D341Med (cell line): ENCODE data around the gene TIGIT.
A peak's percentile ranks its signal among the peaks of the same experiment; 100 is the strongest.
"Not testable (repeated sequence)": the region's sequence is repeated elsewhere in the genome, so short reads cannot be mapped to it uniquely, and the experiment has no call there.

Source experiments
- DNase-seq: peaks from one replicate; pipeline ENCODE4 v3.0.0; 2012; ENCODE audit warnings: low spot score

The TIGIT gene

DNA sequence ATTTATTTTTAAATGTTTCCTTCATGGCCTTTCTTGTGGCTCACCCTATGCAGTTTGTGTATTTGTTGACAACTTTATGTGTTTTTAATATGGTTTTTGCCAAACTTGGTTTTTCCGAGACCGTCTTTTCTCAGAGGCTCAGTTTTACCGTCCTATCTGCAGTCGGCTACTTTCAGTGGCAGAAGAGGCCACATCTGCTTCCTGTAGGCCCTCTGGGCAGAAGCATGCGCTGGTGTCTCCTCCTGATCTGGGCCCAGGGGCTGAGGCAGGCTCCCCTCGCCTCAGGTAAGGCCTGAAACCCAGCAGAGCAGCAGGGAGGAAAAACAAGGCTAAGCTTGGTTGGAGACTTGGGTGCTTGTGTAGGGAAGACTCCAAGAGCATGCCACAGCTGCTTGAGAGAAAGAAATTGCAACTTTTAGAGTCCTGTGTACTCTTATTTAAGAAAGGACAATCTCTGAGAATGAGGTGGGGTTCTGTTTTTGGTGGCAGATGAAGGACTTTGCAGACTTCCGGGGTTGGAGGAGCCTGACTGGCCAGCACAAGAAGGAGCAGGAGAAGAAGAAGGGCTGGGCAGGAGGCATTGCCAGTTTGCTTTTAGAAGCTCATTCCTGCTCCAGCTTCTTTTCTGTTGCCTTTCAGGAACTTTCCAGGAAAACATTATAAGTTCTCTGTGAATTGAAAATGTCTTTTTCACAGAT, at the start of gene TIGIT:
Gene TIGIT (plus strand): TSS at position 191 of the 698 bp plus-strand sequence. CDS start 34 bp downstream, at position 225.
- no peak for DNase-seq

DNA sequence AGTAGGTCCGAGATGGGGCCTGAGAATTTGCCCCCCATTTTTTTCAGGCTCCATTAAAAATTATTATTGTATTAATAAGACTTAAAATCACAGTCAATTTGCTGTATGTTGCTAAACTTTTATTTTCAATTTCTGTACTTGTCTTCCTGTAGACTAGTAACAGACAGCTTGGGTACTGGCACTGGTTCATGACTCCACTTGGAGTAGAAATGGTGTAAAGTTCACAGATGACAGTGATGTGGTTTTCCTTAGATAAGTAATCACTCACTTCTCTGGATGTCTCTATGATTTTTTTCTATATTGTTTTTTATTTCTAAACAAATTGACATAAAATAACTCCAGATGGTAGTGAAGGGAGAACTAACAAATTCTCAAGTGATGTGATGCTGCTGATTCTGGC, 40.9 kb upstream of the TIGIT start:
- DNase-seq = no peak

DNA sequence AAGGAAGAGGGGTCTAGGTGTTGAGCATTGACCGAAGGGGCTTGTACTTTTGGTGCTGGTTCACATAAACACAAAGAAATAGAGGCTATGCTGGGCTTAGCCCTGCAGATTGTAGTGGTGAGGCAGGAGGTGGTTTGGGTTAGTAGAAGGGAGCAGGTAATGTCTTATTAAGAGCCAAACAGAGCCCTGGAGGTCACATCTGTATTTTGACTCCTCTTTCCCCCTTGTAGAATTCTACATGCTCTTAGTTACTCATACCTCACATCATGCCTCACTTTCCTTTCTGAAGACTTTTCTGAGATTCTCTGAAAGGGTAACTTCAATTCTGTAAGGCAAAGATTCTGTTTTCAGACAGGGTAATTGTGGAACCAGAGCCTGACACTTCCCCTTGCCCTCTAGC, 40.3 kb upstream of the TIGIT start:
- DNase-seq = no peak

DNA sequence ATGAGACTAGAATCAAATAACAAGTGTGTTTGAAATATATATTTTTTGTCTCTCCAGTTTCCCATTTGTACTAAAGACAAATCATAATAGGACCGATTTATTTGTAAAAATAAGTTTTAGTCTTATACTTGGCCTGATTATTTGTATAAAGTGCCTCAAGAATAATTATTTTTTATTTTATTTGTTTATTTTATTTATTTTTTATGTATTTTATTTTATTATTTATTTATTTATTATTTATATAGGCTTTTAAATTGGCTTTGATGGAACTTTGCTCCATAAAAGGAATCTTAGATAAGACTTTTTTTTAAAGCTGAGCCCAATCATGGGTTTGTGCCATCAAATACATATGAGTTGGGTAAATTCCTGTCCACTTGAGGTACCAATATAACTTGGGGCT, 34.3 kb upstream of the TIGIT start:
- DNase-seq = no peak

DNA sequence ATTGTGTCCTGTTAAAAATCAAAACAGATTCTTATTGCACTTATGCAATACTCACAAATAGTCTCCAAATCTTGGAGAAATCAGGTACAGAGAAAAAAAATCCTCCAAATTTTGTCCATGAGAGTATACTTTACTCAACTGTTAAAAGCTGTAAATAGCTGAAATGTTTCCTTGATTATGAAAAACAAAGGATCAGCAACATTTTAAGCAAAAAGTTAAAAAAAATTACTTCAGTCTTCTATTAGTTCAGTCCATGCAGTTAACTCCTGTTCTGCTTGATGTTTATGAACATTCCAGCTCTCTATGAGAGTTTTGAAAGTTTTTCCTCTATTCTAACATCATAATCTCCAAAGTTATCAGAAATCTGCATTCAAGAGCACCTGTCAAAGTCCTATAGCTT, 33.7 kb upstream of the TIGIT start:
- DNase-seq = no peak

DNA sequence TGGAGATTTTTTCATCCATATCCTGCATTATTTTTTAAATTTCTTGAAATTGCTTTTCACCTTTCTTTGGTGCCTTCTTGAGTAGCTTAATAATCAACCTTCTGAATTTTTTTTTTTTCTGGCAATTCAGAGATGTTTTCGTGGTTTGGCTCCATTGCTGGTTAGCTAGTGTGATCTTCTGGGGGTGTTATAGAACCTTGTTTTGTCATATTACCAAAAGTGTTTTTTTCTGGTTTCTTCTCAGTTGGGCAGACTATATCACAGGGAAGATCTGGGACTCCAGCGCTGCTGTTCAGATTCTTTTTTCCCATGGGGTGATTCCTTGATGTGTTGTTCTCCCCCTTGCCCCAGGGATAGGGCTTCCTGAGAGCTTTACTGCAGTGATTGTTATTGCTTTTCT, 23.8 kb upstream of the TIGIT start:
- no peak for DNase-seq

DNA sequence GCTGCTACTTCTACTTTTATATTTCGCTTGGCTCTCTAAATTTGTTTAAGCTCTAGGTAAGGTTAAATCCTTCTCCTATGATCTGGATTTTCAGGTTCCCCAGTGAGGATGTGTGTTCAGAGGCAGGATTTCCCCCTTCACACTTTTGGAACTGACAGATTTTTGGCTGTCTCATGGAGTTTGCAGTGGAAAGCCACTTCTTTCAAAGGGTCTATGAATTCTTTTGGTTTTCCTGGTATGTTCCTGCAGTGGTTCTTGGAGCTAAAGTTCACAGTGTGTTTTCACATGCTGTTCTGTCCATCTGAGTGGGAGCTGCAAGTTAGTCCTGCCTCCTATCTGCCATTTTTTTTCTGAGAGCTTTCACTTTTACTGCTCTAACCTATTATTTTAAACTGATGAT, 21.6 kb upstream of the TIGIT start:
- no peak for DNase-seq

DNA sequence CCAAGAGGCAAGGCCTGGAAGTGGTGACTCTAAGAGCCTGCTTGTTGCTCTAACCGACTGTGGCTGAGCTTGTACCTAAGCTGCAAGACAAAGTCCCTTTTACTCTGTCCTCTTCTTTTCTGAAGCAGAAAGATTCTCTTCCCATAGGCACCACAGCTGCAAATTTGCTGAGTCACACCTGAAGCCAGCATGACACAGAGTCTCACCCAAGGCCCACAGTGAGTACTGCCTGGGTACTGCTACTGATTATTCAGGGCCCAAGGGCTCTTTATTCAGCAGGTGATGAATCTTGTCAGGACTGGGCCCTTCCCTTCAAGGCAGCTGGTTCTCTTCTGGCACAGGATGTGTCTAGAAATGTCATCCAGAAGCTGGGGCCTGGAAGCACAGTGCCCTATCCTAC, 18.9 kb upstream of the TIGIT start:
- no peak for DNase-seq

DNA sequence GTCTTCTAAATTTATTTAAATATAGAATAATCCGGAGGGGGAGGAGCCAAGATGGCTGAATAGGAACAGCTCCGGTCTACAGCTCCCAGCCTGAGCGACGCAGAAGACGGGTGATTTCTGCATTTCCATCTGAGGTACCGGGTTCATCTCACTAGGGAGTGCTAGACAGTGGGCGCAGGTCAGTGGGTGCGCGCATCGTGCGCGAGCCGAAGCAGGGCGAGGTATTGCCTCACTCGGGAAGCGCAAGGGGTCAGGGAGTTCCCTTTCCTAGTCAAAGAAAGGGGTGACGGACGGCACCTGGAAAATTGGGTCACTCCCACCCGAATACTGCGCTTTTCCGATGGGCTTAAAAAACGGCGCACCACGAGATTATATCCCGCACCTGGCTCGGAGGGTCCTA, 17.0 kb upstream of the TIGIT start:
- not testable (repeated sequence) for DNase-seq

DNA sequence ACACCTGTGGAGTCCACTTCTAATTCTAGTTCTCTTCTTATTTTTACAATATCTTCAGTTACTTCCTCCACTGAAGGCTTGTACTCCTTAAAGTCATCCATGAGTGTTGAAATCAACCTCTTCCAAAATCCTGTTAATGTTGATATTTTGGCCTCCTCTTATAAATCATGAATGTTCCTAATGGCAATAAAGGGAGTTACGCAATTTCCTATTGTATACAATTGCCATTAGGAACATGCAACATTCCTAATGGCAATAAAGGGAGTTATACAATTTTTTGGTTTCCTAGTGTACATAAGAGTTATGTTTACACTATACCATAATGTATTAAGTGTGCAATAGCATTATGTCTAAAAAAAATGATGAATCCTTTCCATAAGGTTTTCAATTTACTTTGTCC, 9.2 kb upstream of the TIGIT start:
- DNase-seq = no peak

DNA sequence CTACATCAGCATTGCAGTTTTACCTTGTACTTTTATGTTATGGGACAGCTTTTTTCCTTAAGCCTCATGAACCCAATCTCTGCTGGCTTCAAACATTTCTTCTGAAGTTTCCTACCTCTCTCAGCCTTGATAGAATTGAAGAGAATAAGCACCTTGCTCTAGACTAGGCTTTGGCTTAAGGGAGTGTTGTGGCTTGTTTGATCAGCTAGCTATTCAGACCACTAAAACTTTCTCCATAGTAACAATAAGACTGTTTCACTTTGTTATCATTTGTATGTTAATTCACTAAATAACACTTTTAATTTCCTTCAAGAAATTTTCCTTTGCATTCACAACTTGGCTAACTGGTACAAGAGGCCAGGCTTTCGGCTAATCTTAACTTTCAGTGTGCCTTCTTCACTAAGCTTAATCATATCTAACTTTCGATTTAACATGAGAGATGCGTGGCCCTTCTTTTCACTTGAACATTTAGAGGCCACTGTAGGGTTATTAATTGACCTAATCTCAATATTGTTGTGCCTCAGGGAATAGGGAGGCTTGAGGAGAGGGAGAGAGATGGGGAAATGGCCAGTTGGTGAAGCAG, 8.1 kb upstream of the TIGIT start:
- no peak for DNase-seq

DNA sequence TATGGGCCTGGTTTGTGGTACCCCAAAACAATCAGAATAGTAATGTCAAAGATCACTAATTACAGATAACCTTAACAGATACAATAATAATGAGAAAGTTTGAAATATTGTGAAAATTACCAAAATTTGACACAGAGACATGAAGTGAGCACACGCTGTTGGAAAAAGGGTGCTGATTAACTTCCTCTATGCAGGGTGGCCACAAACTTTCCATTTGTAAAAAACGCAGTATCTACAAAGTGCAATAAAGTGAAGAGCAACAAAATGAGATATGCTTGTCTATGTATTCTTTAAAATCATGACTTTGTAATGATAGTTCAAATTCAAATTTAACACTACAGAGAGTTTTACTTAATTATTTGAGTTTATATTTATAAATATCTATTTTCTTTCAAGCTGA, 7.6 kb upstream of the TIGIT start:
- no peak for DNase-seq

DNA sequence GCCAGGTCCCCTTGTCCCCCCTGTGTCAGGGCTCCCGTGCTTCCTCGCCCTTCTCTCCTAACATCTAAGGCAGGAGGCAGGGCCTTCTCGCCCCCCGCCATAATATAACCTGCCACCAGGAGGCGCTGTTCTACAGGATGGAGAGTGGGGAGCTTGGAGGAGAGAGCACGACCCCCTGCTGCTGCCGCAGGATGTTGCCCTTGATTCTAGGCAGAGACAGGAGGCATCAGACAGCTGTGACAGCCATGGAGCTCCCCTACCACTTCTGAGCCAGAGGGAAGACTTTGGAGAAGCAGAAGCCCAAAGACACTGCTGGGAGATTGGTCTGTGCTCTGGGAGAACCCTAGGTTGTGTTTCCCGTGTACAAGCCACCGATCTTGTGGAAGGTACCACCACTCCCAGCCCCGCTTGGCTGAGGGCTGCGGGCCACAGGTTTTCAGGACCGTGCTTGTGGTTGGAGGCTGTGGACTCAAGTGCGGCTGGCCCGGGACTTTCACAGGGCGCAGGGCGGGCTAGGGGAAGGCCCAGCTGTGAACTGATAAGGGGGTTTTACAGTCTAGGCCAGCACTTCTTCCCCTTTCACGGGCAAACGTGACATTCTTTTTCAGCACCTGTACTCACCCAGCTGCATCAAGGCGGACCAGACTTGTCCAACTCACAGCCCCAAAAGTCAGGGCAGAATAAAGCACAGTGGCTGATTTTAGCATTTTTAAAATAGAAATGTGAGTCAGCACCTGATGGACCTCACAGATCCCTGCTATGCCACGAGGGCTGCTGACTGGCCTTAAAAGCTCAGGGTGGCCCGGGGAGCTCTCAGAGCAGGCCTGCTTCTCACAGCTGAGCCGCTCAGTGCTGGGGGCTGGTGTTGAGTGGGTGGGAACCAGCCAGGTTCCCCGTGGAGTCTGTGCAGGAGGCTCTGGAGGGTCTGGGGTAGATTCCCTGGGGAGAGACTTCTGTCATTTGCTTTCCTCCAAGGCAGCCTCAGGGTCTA, 2.6 kb upstream of the TIGIT start:
- DNase-seq = peak; percentile 40

DNA sequence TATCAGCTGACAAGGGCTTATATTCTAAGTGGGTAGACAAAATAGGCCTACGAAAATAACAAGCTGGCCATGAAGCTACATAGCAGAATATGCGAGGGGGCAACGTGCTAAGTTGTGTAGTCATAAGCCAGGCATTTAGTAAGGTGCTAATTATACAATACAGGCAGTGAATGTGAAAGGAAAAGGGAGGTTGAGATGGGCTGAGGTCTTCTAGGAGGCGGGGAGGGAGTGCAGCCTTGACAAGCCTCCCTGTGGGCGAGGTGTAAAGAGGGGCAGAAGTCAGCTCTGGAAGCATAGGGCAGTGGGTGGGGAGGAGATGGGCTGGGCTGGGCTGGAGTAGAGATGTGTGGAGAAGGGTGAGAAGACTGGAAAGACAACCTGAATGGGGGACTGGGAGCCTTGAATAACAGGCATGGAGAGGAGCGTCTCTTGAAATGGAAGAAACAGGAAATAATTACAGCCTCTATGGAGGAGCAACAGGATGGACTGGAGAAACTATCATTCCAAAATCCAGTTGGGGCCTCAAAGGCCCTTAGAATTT, 1.2 kb downstream of the TIGIT start:
- no peak for DNase-seq

DNA sequence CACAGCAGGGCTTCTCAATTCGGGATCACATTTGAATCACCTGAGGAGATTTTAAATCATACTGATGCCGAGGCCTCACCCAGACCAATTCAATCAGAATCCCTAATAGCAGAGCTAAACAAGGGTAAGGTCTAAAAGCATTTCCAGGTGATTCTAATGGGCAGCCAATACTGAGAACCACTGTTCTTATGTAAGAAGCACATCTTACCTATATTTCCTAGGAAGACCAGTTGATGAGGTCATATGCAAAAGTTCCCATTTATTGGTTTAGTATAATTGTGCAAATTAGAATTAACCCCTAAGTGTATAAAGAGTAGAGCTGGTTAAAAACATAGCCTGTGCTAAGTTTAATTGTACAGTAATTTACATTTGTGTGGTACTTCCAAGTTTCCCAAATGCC, 2.1 kb downstream of the TIGIT start:
- DNase-seq = no peak

DNA sequence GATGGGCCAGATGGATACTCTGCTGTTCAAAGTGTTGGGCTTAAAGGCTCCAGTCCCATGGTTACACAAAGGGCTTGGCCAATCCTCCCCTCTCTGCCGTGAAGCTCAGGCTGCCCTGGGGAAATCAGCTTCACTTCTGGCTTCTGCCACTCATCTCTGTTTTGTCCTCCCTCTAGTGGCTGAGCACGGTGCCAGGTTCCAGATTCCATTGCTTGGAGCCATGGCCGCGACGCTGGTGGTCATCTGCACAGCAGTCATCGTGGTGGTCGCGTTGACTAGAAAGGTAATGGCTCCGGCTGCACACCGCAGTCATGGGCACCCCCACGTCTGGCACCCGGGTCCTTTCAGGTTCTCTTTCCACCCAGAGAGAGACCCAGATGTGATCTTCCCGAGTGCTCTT, 5.6 kb downstream of the TIGIT start:
- DNase-seq = no peak

DNA sequence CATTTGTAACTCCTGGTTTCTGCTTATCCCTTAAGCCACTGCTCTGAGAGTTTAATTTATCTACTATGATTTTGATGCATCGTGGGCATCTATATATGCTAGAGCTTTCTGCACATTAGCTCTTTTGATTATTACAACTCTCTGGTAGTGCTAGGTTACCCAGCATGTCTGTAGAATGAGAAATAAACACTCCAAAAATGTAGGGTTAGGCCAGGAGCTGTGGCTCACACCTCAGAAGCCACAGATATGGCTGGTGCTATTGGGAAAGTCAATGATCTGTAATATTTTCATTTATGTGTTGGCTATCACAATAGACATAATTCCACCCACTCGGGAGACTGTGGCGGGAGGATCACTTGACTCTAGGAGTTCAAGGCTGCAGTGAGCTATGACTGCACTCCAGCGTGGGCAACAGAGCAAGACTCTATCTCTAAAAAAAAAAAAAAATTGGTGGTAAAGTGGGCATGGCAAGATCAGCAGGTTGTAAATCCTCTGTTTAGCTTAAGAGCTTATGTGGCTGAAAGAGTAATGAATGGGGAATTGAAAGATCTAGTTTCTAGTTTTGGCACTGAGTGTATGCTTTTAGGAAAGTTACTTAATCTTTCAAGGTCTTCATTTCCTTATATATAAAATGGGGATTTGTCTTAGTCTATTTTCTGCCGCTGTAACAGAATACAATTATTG, 6.3 kb downstream of the TIGIT start:
- DNase-seq = no peak

DNA sequence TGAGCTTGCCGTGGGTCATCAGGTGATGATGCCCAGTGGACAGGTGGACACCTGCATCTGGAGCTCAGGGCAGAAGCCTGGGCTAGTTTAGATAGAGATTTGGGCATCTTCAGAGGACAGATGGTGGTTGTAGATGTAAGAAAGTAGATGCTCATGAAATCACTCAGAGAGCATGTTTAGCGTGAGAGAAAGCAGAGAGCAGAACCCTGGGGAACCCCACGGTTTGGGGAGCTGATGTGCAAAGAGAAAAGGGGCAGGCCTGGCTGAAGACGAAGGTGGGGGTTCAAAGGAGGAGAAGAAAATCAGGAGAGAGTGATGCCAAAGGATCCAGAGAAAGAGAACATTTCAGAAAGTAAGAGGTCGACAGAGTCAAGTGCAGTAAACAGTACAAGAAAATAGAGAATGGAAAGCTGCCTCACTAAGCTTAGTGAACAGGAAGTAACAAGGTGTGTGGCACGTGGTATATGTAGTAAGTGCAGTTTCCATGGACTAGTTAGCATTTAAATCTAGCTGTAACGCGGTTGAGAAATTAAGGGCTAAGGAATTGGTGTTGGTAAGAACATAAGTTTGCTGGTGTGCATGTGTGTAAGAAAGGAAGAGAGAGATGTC, 13.5 kb downstream of the TIGIT start:
- DNase-seq = no peak

DNA sequence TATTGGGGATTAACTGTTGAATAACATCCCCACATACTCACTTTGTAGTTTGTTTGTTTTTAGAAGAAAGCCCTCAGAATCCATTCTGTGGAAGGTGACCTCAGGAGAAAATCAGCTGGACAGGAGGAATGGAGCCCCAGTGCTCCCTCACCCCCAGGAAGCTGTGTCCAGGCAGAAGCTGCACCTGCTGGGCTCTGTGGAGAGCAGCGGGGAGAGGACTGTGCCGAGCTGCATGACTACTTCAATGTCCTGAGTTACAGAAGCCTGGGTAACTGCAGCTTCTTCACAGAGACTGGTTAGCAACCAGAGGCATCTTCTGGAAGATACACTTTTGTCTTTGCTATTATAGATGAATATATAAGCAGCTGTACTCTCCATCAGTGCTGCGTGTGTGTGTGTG, 14.0 kb downstream of the TIGIT start:
- no peak for DNase-seq

DNA sequence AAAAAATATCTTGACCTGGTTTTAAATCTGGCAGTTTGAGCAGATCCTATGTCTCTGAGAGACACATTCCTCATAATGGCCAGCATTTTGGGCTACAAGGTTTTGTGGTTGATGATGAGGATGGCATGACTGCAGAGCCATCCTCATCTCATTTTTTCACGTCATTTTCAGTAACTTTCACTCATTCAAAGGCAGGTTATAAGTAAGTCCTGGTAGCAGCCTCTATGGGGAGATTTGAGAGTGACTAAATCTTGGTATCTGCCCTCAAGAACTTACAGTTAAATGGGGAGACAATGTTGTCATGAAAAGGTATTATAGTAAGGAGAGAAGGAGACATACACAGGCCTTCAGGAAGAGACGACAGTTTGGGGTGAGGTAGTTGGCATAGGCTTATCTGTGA, 14.5 kb downstream of the TIGIT start:
- DNase-seq = no peak

DNA sequence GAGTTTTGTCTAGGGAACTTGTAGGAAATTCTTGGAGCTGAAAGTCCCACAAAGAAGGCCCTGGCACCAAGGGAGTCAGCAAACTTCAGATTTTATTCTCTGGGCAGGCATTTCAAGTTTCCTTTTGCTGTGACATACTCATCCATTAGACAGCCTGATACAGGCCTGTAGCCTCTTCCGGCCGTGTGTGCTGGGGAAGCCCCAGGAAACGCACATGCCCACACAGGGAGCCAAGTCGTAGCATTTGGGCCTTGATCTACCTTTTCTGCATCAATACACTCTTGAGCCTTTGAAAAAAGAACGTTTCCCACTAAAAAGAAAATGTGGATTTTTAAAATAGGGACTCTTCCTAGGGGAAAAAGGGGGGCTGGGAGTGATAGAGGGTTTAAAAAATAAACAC, 15.0 kb downstream of the TIGIT start:
- no peak for DNase-seq

DNA sequence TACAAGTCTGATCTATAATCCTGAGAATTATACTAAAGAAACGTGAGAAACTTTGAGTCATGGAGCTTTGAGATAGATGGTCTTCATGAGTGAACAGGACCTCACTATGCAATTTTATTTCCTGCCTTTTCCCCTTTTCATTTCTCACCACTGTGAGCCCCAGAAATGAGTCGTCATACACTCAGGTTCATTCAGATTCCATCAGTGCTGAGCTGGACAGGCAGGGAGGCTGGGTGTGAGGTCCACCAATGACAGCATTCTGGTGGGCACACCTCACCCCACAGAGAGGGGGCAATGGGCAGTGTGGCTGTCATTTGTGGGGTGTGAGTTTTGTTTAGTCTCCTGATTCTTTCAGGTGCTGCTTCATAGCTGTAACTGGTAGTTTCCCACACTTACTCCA, 16.9 kb downstream of the TIGIT start:
- no peak for DNase-seq
